Stimulated activated CD8-positive, alpha-beta memory T cell treated with anti-CD3 and anti-CD28 coated beads, Interleukin-2, amount 100 ng/mL, for 1 hour (primary cell): Measurements from ENCODE around the gene NBPF11.
"Not testable (repeated sequence)": the region's sequence is repeated elsewhere in the genome, so short reads cannot be mapped to it uniquely, and the experiment has no call there.

Source experiments
- DNase-seq, 2 donors: peaks; one replicate each; pipeline ENCODE4 v3.0.0-alpha.2; 2020; ENCODE audit warnings: low read depth in 2 of 2

Gene NBPF11

DNA sequence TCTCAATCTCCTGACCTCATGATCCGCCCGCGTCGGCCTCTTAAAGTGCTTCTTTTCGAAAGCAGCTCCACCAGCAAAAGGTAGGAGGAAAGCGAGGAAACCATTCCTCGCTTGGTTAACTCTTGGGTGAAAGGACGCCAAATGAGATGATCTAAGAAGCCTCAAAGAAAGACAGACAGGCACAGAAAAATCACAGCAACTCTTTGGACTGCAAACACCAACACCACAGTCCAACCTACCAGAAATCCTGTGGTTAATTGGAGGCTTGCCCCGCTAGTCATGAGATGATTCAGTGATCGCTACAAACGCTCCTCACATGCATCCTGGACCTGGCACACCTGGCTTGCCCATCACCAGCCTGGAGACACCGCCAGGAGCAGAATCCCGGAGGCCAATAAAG is 1.1 kb downstream of the NBPF11 start:
- DNase-seq: not testable (repeated sequence)

DNA sequence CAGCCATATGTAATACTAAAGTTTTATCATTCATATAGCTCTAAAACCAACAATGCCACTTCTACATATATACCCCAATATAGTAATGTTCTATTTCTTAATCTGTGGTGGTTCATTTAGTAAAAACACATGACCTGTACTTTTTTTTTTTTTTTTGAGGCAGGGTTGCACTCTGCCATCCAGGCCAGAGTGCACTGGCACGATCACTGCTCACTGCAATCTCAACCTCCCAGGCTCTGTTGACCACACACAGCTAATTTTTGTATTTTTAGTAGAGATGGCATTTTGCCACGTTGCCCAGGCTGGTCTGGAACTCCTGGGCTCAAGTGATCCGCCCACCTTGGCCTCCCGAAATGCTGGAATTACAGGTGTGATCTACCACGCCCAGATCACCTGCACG is 2.1 kb downstream of the NBPF11 start:
- DNase-seq: not testable (repeated sequence)

DNA sequence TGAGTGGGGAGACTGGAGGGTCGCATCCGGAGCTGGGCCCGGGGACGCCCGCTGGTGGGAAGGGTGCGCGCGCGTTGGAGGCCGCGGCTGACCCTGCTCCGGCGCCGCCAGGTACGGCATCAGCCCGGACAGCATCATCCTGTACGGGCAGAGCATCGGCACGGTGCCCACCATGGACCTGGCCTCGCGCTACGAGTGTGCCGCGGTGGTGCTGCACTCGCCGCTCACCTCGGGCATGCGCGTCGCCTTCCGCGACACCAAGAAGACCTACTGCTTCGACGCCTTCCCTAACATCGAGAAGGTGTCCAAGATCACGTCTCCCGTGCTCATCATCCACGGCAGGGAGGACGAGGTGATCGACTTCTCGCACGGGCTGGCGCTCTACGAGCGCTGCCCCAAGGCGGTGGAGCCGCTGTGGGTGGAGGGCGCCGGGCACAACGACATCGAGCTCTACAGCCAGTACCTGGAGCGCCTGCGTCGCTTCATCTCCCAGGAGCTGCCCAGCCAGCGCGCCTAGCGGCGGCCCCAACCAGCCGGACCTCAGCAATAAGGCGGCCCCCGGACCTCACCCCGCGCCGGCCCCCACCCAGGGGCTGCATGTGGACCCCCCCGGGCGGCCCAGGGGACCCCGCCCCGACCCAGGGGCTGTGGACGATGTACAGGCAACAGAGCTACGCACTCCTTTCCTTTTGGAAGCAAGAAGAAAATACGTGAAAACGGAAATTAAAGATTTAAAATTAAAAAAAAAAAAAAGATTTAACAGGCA is 2.8 kb downstream of the NBPF11 start:
- DNase-seq: not testable (repeated sequence)

DNA sequence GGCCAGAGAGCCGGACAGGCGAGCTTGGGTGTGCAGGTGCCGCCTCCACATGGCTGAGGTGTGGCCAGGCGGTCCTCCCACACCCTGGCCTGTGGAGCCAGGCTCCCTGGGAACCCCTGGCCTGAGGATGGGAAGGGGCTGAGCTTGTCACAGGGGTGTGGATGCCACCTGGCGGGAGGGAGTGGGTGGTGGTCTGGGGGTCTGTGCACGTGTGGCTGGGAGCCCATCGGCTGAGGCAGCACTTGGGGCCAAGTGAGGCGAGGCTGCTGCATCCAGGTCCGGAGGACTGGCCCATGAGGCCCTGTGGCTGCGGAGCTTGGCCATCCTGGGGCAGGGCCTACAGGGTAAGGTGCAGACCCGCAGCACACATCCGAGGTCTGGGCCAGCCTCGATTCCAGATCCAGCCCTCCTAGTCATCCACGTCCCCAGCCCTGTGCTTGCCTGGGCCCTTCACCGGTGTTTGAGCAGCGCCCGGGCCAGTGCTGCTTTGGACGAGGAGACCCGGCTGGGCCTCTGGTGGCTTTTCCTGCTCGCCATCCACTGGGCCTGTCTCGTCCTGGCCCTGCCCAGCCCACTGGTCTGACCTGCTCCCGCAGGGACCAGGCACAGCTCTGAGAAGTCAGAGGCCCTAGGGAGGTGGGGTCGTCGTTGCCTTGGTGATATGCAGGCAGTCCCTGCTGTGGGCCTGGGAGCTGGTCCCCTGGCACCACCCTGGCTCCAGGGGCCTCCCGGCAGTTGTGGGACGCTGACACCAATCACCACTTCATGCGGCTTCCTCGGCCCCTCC is 4.8 kb downstream of the NBPF11 start:
- not testable (repeated sequence) for DNase-seq

DNA sequence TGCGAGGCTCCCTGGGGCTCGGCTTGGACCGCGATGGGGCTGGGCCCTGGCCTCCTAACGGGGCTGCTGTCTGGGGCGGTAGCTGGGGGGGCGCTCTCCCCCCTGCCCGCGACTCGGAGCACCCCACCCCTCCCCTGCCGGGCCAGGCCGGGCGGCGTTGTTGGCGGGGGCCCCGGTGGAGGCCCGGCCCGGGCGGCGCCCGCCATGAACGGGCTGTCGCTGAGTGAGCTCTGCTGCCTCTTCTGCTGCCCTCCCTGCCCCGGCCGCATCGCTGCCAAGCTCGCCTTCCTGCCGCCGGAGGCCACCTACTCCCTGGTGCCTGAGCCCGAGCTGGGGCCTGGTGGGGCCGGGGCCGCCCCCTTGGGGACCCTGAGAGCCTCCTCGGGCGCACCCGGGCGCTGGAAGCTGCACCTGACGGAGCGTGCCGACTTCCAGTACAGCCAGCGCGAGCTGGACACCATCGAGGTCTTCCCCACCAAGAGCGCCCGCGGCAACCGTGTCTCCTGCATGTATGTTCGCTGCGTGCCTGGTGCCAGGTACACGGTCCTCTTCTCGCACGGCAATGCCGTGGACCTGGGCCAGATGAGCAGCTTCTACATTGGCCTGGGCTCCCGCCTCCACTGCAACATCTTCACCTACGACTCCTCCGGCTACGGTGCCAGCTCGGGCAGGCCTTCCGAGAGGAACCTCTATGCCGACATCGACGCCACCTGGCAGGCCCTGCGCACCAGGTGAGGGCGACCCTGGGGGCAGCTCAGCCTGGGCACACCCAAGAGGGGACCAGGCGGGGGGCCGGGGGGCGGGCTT is 5.7 kb downstream of the NBPF11 start:
- not testable (repeated sequence) for DNase-seq

DNA sequence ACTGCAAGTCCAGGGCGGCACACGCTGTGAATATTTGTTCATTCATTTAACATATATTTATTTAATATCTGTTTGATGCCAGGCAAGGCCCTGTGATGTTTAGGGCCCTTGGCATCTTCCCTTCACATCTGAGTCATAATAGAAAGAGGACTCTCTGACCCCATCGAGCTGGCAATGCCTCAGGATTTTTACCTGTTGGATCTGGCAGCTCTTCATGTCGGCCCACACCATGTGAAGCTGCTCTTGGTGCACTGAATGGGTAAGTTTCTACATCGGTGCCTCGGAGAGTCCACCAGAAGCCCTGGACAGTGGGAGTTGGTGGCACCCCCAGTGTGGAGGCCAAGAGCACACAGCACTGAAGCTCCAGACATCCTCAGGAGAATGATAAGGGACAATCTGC is 8.9 kb downstream of the NBPF11 start:
- not testable (repeated sequence) for DNase-seq

DNA sequence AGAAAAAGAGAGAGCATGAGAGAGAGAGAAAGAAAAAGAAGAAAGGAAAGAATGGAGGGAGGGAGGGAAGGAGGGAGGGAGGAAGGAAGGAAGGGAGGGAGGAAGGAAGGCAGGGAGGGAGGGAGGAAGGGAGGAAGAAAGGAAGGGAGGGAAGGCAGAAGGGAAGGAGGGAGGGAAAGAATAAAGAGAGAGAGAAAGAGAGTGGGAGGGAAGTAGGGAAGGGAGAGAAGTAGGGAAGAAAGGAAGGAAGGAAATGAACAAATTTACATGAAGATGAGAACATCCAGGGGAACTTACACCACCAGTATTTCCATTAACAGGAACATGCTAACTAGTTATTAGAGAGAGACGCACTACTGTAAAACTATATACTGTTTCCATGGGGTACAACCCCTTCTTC is 10.1 kb downstream of the NBPF11 start:
- not testable (repeated sequence) for DNase-seq

DNA sequence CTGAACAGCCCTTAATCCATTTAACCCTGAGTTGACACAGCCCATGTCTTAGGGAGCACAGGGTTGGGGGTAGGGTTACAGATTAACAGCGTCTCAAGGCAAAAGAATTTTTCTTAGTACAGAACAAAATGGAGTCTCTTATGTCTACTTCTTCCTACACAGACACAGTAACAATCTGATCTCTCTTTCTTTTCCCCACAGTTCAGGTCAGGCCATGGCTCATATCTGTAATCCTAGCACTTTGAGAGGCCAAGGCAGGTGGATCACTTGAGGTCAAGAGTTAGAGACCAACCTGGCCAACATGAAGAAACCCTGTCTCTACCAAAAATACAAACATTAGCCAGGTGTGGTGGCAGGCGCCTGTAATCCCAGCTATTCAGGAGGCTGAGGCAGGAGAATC is 13.5 kb downstream of the NBPF11 start:
- DNase-seq: not testable (repeated sequence)

DNA sequence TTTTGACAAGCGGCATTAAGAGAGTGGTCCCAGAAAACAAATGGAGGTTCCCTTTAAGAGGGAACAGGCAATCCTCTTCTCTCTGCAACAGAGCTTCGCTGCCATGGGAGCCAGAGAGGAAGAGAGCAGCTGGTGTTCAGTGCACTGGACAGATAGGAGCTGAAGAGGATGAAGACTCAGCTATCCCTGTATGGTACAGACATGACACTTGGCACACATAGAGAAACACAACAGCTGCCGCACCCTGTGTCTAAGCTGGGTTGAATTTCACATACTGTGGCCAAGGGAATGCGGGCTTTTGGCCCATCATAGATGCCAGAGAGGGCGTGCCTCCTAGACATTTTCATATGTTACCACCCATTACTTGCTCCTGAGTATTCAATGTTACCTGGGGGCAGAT is 29.7 kb downstream of the NBPF11 start:
- DNase-seq: not testable (repeated sequence)

DNA sequence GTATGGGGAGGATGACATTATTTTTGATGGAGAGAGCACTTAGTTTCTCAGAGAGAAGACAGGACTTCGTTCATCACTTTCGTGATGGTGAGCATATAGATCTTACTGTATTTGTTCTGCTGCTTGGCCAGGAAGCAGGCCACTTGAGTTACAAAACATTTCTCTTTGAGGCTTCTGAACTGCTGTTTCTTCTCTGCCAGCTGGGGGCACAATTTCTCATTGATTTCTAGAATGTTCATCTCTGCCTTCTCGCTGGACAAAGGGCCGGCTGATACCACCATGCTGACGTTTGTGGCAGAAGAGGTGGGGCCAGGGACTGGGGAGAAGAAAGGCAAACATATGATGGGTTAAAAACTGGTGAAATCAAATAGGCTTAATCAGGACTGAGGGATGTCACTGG is 31.7 kb downstream of the NBPF11 start:
- not testable (repeated sequence) for DNase-seq

DNA sequence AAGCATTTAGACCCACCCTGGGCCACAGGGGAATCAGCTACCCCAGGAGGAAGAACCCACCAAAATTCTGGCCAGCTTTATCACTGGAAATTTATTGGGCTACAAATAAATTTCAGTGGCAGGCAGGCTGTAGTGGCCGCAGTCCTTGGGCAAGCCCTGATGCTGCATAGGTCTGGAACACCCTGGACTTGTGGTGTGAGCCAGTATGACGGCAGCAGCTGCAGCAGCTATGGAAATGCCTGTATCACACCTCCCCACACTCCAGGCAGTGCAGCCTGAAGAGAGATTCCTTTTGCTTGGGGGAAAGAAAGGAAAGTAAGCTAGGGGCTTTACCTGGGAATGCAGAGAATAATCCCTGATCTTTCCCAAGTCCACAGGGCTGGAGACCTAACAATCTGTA is 56.3 kb downstream of the NBPF11 start:
- DNase-seq: not testable (repeated sequence)

DNA sequence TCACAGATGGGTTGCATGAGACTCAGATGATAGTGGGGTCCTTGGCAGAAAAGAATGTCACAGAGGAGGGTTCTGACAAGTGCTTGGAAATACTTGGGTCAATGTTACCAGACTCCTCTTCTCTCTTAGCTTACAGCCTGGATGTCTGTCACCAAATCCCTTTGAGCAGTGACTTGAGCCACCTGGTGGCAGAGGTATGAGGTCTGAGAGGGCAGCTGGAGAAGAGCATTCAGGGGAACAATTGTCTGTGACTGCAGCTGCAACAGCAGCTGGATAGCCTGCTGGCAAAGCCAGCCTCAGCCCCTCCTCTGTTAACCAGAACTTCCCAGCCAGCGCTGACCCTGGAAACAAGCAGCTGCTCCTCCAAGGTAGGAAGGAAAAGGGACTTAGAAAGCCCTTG is 65.9 kb downstream of the NBPF11 start:
- not testable (repeated sequence) for DNase-seq

DNA sequence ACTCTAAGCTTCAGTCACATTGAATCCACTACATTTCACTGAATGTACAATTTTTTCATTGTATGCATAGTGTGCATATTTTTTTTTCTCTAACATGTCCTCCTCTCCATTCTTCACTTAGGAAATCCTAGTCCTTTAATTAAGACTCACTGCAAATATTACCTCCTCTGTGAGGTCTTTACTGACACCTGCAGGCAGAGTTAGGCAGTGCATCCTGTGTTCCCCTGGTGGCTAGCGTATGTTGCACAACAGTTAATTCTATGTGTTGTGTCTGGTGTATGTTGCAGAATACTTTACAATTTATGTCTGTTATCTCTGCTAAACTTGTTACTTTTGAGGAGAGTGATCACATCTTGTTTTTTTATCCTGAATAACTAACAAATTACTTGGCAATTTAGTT is 70.9 kb downstream of the NBPF11 start:
- DNase-seq: not testable (repeated sequence)

DNA sequence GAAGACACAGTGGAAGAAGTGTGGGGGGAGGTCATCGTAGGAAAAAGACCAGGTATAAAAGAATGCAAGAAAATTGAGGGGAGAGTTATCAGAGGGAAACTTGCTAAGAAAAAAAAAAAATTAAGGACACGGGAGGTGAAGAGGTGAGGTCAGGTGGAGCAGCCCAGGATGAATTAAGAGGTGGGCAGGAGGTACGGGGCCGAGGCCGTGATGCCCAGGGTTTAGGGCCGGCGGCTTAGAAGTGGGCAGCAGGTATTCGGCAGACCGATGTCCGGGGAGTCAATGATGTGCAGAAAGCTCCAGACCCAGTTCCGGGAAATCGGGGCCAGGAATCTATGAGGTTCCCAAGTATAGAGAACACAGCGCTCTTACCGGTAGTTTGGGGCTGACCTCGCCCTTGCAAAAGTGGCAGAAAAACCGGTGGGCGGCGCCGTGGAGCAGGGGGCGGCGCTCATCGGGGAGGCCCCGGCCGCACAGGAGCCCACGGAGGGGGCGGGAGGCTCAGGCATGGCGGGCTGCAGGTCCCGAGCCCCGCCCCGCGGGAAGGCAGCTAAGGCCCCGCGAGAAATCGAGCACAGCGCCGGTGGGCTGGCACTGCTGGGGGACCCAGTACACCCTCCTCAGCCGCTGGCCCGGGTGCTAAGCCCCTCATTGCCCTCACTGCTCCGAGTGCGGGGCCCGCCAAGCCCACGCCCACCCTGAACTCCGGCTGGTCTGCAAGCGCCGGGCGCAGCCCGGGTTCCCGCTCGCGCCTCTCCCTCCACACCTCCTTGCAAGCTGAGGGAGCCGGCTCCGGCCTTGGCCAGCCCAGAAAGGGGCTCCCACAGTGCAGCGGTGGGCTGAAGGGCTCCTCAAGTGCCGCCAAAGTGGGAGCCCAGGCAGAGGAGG is 73.2 kb downstream of the NBPF11 start:
- DNase-seq: not testable (repeated sequence)

DNA sequence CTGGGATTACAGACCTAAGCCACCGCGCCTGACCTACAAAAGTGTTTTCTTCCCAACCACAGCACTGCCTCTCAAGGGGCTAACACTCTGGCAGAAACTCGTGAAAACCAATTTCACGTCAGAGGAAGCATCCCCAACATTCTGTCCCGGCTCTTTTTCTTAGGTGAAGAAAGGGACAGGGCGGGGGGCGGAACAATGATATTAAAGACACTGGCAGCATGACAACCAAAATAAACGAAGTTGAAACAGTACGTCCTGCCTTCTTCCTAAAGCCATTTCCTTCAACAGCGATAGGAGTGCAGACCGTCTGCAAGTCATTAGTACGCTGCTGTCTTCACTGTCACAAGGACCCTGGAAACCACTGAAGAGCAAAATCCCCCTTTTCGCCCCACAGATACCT is 74.0 kb downstream of the NBPF11 start:
- not testable (repeated sequence) for DNase-seq

DNA sequence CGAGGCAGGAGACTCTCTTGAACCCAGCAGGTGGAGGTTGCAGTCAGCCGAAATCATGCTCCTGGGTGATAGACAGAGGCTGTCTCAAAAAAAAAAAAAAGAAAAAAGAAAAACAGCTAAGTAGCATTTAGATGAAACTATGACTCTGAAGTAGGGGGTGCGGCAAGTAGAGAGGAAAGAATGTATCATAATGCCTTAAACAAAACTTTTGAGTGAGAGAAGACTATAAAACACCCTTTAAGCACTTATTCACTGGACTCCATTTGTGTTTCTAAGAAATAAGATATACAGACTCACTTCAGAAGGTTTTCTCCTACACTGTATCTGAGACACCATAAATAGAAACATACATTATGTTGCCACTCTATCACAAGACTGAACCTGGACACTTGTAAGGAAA is 74.6 kb downstream of the NBPF11 start:
- DNase-seq: not testable (repeated sequence)

DNA sequence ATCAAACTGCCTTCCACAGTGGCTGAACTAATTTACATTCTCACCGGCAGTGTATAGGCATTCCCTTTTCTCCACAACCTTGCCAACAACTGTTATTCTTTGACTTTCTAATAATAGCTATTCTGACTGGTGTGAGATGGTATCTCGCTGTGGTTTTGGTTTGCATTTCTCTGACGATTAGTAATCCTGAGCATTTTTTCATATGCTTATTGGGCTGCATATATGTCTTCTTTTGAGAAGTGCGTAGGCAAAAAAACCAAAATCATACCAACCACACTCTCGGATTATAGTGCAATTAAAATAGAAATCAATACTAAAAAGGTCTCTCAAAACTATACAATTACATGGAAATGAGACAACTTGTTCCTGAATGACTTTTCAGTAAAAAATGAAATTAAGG is 78.7 kb downstream of the NBPF11 start:
- not testable (repeated sequence) for DNase-seq

DNA sequence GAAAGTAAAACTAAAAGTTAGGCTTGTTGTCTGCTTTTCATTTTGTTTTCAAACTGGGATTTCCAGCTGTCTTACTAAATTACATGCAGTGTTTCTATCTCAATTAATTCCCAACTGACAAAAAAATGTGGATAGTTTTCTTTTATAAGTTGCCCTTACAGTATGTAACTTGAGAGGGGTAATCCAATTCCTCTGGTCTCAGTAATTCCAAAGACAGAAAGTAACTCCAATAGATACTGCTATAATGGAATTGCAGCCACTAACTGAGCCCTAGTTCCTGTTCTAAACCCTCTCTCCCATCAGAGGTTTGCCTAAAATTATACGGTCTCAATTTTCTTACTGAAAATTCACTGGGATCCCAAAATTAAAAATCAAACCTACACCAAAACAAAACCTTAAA is 83.5 kb downstream of the NBPF11 start:
- DNase-seq: not testable (repeated sequence)

DNA sequence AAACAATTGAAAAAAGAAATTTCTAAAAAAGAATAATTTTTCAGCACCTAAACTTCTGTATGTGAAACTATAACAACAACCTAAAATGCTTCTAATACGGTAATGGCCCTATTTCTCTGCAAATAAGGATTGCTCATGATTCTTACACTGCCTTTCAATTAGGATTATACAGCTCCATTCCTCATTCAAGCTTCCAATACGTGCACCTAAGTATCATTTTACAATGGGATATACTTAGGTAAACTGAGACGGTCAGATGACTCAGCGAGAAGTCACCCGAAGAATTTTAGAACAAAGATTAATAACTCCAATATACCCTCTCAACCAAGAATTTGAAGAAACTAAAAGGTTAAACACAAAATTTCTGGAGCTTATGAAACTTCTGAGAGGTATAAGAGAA is 83.9 kb downstream of the NBPF11 start:
- DNase-seq: not testable (repeated sequence)

DNA sequence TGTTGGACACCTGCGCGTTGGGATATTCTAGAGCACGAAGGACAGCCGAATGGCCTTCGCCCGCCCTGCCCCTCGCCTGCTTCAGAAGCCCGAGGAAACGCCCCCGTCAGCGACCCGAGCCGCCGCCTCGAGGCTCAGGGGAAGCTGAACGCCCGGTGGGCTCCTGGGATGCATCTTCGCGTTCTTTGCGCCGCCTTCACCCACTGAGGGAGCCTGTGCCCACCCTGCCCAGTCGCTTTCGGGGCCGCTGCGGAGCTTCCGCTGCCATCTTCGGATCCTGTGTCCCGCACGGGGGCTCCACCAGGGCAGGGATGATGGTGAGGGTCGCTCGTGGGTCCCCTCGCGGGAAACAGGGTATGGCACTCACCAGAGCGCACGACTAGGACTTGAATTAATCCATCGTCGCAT is 91.8 kb downstream of the NBPF11 start:
- not testable (repeated sequence) for DNase-seq

DNA sequence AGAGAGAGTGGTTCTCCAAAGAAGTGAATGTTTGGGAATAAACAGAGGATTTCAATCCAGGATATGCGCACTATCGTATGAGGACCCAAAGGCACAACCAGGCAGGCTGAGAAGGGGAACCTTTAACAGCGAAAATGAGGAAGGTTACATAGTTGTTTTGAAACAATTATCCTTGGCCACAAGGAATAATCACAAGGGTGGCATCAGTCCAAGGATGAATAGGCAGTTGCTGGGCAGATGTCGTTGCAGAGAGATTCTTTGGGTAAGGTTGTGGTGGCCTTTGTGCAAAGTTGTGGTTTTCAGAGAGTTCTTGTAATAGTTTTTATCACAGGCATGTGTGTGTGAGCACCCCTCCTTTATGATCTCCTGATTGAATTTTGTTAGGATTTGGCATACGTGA is 94.7 kb downstream of the NBPF11 start:
- not testable (repeated sequence) for DNase-seq
